MM.1S (cell line): ENCODE data around the gene PRKAG2.
A peak's percentile ranks its signal among the peaks of the same experiment; 100 is the strongest.
"Not testable (repeated sequence)": the region's sequence is repeated elsewhere in the genome, so short reads cannot be mapped to it uniquely, and the experiment has no call there.

Experiments
- DNase-seq: peaks from one replicate; pipeline ENCODE4 v3.0.0-alpha.2; 2015
- H2AFZ ChIP-seq: fragments of 300-600 bp; sonication (generic); 2 replicates; pipeline ENCODE4 v1.6.0; 2016; ENCODE audit warnings: antibody characterized with exemption, low read length
- H3F3A ChIP-seq: fragments of 300-600 bp; sonication (generic); 2 replicates; pipeline ENCODE4 v1.6.1; 2016; ENCODE audit warnings: mild to moderate bottlenecking, antibody characterized with exemption, low read length, moderate library complexity, mixed read lengths; ENCODE audit not compliant: insufficient read depth
- H3K27ac ChIP-seq: fragments of 300-600 bp; sonication (generic); 2 replicates; pipeline ENCODE4 v1.5.1; 2016; ENCODE audit warnings: mild to moderate bottlenecking, low read length
- H3K27me3 ChIP-seq: fragments of 300-600 bp; sonication (generic); replicated peaks from 2 replicates; pipeline ENCODE4 v1.6.0; 2016; ENCODE audit warnings: low read length; ENCODE audit not compliant: insufficient read depth
- H3K36me3 ChIP-seq: fragments of 300-600 bp; sonication (generic); replicated peaks from 2 replicates; pipeline ENCODE4 v1.6.1; 2016; ENCODE audit warnings: mild to moderate bottlenecking, low read length, mixed read lengths; ENCODE audit not compliant: insufficient read depth
- H3K4me1 ChIP-seq: fragments of 300-600 bp; sonication (generic); 2 replicates; pipeline ENCODE4 v1.6.1; 2016; ENCODE audit warnings: low read length, mixed read lengths
- H3K4me2 ChIP-seq: fragments of 300-600 bp; sonication (generic); 2 replicates; pipeline ENCODE4 v1.6.0; 2016; ENCODE audit warnings: low read depth, low read length
- H3K4me3 ChIP-seq: fragments of 300-600 bp; sonication (generic); 2 replicates; pipeline ENCODE4 v1.5.1; 2016; ENCODE audit warnings: low read length, mixed read lengths
- H3K79me2 ChIP-seq: fragments of 300-600 bp; sonication (generic); 2 replicates; pipeline ENCODE4 v1.6.1; 2016; ENCODE audit warnings: mixed run types, low read length, mixed read lengths
- H3K9ac ChIP-seq: fragments of 300-600 bp; sonication (generic); 2 replicates; pipeline ENCODE4 v1.6.1; 2016; ENCODE audit warnings: low read length, mixed read lengths
- H3K9me2 ChIP-seq: fragments of 300-600 bp; sonication (generic); replicated peaks from 2 replicates; pipeline ENCODE4 v1.6.1; 2016; ENCODE audit warnings: mild to moderate bottlenecking, low read length, mixed read lengths; ENCODE audit not compliant: insufficient read depth
- H3K9me3 ChIP-seq: fragments of 300-600 bp; sonication (generic); replicated peaks from 2 replicates; pipeline ENCODE4 v1.6.1; 2016; ENCODE audit warnings: mild to moderate bottlenecking, low read length, mixed read lengths; ENCODE audit not compliant: insufficient read depth
- H4K20me1 ChIP-seq: fragments of 300-600 bp; sonication (generic); 2 replicates; pipeline ENCODE4 v1.6.1; 2016; ENCODE audit warnings: mild to moderate bottlenecking, low read length, moderate library complexity, mixed read lengths; ENCODE audit not compliant: insufficient read depth
- EZH2 ChIP-seq: fragments of 300-600 bp; sonication (generic); optimal IDR thresholded peaks from 2 replicates; pipeline ENCODE3; 2017; ENCODE audit warnings: low read depth, mild to moderate bottlenecking, antibody characterized with exemption, low read length, mixed read lengths
- EZH2phosphoT487 ChIP-seq: fragments of 300-600 bp; sonication (generic); IDR thresholded peaks from 2 replicates; pipeline ENCODE4 v1.6.1; 2018; ENCODE audit warnings: antibody characterized with exemption, low read length
- TF ChIP-seq, protein P1 (sequence below): fragments of 300-600 bp; sonication (generic); IDR thresholded peaks from 2 replicates; pipeline ENCODE4 v1.5.1; 2016; ENCODE audit warnings: antibody characterized with exemption, low read length, mixed read lengths

The PRKAG2 gene

DNA sequence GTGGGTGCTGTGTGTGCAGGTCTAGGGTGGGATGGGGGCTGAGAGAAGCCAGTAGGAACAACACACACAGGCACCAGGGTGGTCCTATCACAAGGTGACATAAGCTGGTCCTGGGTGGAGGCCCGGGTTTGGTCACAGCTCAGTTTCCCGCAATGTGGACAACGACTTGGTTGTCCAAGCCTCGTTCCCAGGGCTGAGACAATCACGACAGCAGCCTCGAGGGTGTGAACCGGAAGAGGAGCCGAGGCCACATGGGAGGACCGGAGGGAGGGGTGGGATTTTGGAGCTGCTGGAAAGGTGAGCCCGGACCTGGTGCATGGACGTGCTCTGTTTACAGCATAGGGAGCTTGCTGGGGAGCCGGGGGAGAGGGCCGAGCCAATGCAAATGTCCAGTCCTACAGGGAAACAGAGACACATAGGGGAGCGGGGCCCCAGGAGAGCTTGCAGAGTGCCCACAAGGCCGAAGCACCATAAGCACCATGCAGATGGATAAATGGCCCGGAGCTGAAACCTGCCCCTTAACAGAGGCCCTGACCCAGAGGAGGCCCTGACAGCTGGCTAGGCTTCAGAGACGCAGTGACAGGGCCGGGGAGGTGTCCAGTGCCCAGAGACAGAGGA, 92.8 kb downstream of the PRKAG2 start:
- TF ChIP-seq EZH2phosphoT487 = no peak
- H3K27ac ChIP-seq = no peak overlapping the region
- no peaks in the 10 kb centered on the region for H3K9me3 ChIP-seq
- H3K79me2 ChIP-seq = no peaks in the 10 kb centered on the region
- DNase-seq = no peak
- H3K9me2 ChIP-seq = no peaks in the 10 kb centered on the region
- no peak overlapping the region for H3K4me2 ChIP-seq
- no peak overlapping the region for H3K9ac ChIP-seq
- no peaks in the 10 kb centered on the region for H4K20me1 ChIP-seq
- no peak overlapping the region for H3K4me3 ChIP-seq
- no peak overlapping the region for H2AFZ ChIP-seq
- H3K36me3 ChIP-seq = no peaks in the 10 kb centered on the region
- H3K4me1 ChIP-seq = no peaks in the 10 kb centered on the region
- H3F3A ChIP-seq = no peaks in the 10 kb centered on the region
- peaks cover 45% of the 10 kb centered on the region for H3K27me3 ChIP-seq

DNA sequence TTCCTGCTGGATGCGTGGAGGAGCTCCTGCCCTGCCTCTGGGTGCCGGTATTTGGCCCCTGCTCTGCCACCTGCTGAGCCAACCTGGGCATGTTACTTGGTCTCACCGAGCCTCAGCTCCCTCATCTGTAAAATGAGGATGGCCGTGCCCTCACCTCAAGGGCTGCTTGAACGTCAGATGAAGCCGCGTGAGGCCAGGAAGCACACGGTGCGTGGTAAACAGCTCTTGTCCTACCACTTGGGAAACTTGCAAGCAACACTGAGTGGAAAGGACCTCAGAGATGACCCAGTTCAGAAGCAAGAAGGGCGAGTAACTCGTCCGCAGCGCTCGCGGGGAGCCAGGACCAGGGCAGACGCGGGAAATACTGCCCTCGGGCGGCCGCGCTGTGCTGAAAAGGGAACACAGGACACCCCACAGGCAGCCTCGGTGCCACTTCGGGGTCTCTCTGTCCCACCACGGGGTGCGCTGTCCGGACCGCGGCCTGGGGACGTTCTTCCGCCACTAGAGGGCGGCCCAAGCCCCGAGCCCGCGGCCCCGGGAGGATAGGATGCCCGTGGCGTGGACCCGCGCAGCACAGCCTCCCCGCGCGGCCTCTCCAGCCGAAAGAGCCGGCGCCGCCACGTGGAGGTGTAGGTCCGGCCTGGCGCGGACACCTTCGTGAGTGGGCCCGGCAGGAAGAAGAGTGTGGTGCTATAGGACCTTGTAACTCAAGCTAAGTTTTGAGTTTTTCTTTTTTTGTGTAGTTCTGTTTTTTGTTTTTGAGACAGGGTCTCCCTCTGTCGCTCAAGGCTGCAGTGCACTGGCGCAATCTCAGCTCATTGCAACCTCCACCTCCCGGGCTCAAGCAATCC, 94.1 kb downstream of the PRKAG2 start:
- Histone ChIP-seq H3K79me2 (no peaks in the 10 kb centered on the region), H2AFZ (peak overlapping the region; percentile 52), H3K9ac (no peak overlapping the region; the same call in 1 of the 2 replicates), H3K36me3 (no peaks in the 10 kb centered on the region), H3K4me2 (peak overlapping the region; percentile 90), H3K27ac (no peak overlapping the region), H3K9me3 (no peaks in the 10 kb centered on the region), H3F3A (no peaks in the 10 kb centered on the region), H3K27me3 (peaks cover 49% of the 10 kb centered on the region), H3K9me2 (no peaks in the 10 kb centered on the region), H4K20me1 (no peaks in the 10 kb centered on the region), H3K4me3 (peak overlapping the region; percentile 46), H3K4me1 (no peaks in the 10 kb centered on the region)
- peak; percentile 86 for DNase-seq
- TF ChIP-seq EZH2phosphoT487 = no peak
- TF ChIP-seq, protein P1, sequence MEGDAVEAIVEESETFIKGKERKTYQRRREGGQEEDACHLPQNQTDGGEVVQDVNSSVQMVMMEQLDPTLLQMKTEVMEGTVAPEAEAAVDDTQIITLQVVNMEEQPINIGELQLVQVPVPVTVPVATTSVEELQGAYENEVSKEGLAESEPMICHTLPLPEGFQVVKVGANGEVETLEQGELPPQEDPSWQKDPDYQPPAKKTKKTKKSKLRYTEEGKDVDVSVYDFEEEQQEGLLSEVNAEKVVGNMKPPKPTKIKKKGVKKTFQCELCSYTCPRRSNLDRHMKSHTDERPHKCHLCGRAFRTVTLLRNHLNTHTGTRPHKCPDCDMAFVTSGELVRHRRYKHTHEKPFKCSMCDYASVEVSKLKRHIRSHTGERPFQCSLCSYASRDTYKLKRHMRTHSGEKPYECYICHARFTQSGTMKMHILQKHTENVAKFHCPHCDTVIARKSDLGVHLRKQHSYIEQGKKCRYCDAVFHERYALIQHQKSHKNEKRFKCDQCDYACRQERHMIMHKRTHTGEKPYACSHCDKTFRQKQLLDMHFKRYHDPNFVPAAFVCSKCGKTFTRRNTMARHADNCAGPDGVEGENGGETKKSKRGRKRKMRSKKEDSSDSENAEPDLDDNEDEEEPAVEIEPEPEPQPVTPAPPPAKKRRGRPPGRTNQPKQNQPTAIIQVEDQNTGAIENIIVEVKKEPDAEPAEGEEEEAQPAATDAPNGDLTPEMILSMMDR = peak; percentile 93
- no peak for TF ChIP-seq EZH2

DNA sequence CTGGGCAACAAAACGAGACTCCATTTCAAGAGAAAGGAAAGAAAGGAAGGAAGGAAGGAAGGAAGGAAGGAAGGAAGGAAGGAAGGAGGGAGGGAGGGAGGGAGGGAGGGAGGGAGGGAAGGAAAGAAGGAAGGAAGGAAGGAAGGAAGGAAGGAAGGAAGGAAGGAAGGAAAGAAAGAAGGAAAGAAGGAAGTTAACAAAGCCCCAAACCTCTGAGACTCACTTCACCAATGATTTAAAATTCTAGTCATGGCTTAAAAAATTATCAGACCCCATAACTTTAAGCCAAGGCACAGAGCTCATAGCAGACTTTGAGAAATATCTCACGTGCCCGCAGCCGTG, 94.7 kb downstream of the PRKAG2 start:
- H3K27ac ChIP-seq, H3K36me3 ChIP-seq, H3K9me2 ChIP-seq, H3F3A ChIP-seq, H4K20me1 ChIP-seq, H3K9ac ChIP-seq, DNase-seq, H3K79me2 ChIP-seq, H3K9me3 ChIP-seq, H3K4me1 ChIP-seq: not testable (repeated sequence)
- peak overlapping the region; percentile 90 for H3K4me2 ChIP-seq
- peak overlapping the region; percentile 46 for H3K4me3 ChIP-seq
- H2AFZ ChIP-seq = peak overlapping the region; percentile 52; the same call in 1 of the 2 replicates
- peaks cover 52% of the 10 kb centered on the region for H3K27me3 ChIP-seq

DNA sequence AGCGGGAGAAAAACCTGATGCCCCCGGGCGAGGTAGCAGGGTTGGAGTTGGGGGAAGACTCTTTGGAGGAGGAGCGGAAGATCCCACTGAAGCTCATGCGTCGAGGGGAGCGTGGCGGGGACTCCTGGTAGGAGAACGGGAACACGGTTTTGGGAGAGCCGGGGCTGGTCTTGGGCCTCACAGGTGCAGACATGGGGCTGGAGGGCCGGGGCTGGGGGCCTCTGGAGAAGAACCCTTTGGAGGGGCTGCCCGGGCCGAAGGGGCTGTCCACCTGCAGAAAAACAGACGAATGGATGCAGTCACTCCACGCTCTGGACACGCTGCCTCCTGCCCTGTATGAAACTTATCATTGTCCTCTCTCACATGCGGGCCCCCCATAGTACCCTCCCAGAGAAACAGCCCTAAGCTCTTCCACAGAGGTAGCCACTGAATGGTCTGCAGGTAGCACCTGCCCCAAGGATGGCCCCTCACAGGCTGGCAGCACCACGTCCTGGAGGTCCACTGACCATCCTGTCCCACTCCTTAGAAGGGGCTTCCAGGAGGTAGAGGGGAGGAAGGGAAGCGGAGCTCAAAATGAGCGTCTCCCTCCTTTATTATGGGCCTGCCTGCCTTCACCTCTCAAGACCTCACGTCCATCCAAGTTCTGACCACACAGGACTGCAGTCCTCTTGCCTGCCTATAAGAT, 95.6 kb downstream of the PRKAG2 start:
- Histone ChIP-seq H3K79me2 (no peaks in the 10 kb centered on the region), H3K27me3 (peaks cover 52% of the 10 kb centered on the region), H3K36me3 (no peaks in the 10 kb centered on the region), H3K9me2 (no peaks in the 10 kb centered on the region), H2AFZ (no peak overlapping the region), H4K20me1 (no peaks in the 10 kb centered on the region), H3K9ac (no peak overlapping the region), H3F3A (no peaks in the 10 kb centered on the region), H3K9me3 (no peaks in the 10 kb centered on the region), H3K4me1 (no peaks in the 10 kb centered on the region), H3K27ac (no peak overlapping the region), H3K4me3 (no peak overlapping the region), H3K4me2 (no peak overlapping the region)
- DNase-seq = no peak
- TF ChIP-seq EZH2phosphoT487 = no peak
- TF ChIP-seq, protein P1 = no peak
- TF ChIP-seq EZH2 = no peak
